Neutrophil (primary cell): ENCODE measurements around the gene POLG2.

Source experiments
- H3K27ac ChIP-seq: fragments of 200-600 bp; sonication (generic); 2 replicates; pipeline ENCODE4 v1.5.1; 2016; ENCODE audit warnings: mild to moderate bottlenecking, moderate library complexity
- H3K27me3 ChIP-seq: fragments of 200-600 bp; sonication (generic); 2 replicates; pipeline ENCODE4 v1.6.0; 2016; ENCODE audit warnings: mild to moderate bottlenecking
- H3K36me3 ChIP-seq: fragments of 200-600 bp; sonication (generic); 2 replicates; pipeline ENCODE4 v1.5.1; 2017
- H3K4me1 ChIP-seq, 2 experiments: fragments of 200-600 bp in 1 of 2; sonication (generic) in 1 of 2; 1 replicate in 1 of 2; 2 replicates in 1 of 2; pipeline versions ENCODE4 v1.5.1 to v1.6.1; 2013 to 2016; ENCODE audit warnings: low read depth in 1 of 2, low read length in 1 of 2, mild to moderate bottlenecking in 1 of 2, moderate library complexity in 1 of 2; ENCODE audit not compliant: control insufficient read depth in 1 of 2, insufficient read depth in 1 of 2
- H3K4me3 ChIP-seq, 2 experiments: fragments of 200-600 bp in 1 of 2; sonication (generic) in 1 of 2; 1 replicate in 1 of 2; 2 replicates in 1 of 2; pipeline ENCODE4 v1.5.1; 2013 to 2016; ENCODE audit warnings: low read depth in 1 of 2, low read length in 1 of 2, mild to moderate bottlenecking in 1 of 2, moderate library complexity in 1 of 2
- H3K9me3 ChIP-seq: fragments of 200-600 bp; sonication (generic); 2 replicates; pipeline ENCODE4 v1.5.1; 2016
- CTCF ChIP-seq: fragments of 200-600 bp; sonication (generic); IDR thresholded peaks from 2 replicates; pipeline ENCODE4 v1.5.1; 2016; ENCODE audit warnings: antibody characterized with exemption

POLG2 gene

GRCh38 chr17:64449545-64449944 lies 47.3 kb downstream of the POLG2 start:
- Histone ChIP-seq H3K27me3 (no peaks in the 10 kb centered on the region), H3K9me3 (no peaks in the 10 kb centered on the region), H3K4me1 (peaks cover 52 to 59% of the 10 kb centered on the region in 2 experiments), H3K4me3 (peak overlapping the region; percentile 49 to 59), H3K36me3 (peaks cover 7% of the 10 kb centered on the region), H3K27ac (peak overlapping the region; percentile 88)
- TF ChIP-seq CTCF, result no peak

GRCh38 chr17:64448665-64449512 lies 48.0 kb downstream of the POLG2 start, which contains the start of gene MILR1:
Gene MILR1 (plus strand): TSS chr17:64449115. CDS start chr17:64449169, 54 bp downstream.
- TF ChIP-seq CTCF, result no peak
- no peaks in the 10 kb centered on the region for H3K9me3 ChIP-seq
- H3K27me3 ChIP-seq, result no peaks in the 10 kb centered on the region
- H3K27ac ChIP-seq, result peak within 1 kb of the TSS; percentile 88
- H3K36me3 ChIP-seq, result peaks cover under 1% of the 10 kb centered on the region
- peak within 1 kb of the TSS; percentile 49 to 59 for H3K4me3 ChIP-seq
- peaks cover 59 to 66% of the 10 kb centered on the region in 2 experiments for H3K4me1 ChIP-seq

- H3K27me3 ChIP-seq, result no peaks in the 10 kb centered on the region
- H3K27ac ChIP-seq, result peak overlapping the region; percentile 88
- H3K4me3 ChIP-seq, result no peak overlapping the region
- TF ChIP-seq CTCF, result no peak
- no peaks in the 10 kb centered on the region for H3K36me3 ChIP-seq
- no peaks in the 10 kb centered on the region for H3K9me3 ChIP-seq
- H3K4me1 ChIP-seq, result peaks cover 72 to 73% of the 10 kb centered on the region in 2 experiments
Observed at GRCh38 chr17:64447526-64447925, 49.3 kb downstream of the POLG2 start.

GRCh38 chr17:64443086-64443760 lies 53.6 kb downstream of the POLG2 start:
- Histone ChIP-seq H3K4me3 (no peak overlapping the region), H3K27ac (peak overlapping the region; percentile 91), H3K36me3 (no peaks in the 10 kb centered on the region), H3K27me3 (no peaks in the 10 kb centered on the region), H3K9me3 (no peaks in the 10 kb centered on the region), H3K4me1 (peaks cover 58 to 65% of the 10 kb centered on the region in 2 experiments)
- no peak for TF ChIP-seq CTCF

GRCh38 chr17:64442541-64442971 lies 54.3 kb downstream of the POLG2 start:
- Histone ChIP-seq H3K9me3 (no peaks in the 10 kb centered on the region), H3K27ac (peak overlapping the region; percentile 91), H3K4me1 (peaks cover 51 to 59% of the 10 kb centered on the region in 2 experiments), H3K4me3 (peak overlapping the region; percentile 23 to 51), H3K36me3 (no peaks in the 10 kb centered on the region), H3K27me3 (no peaks in the 10 kb centered on the region)
- no peak for TF ChIP-seq CTCF
